ENCODE data around the gene KRR1. TPM values are rescaled to one million over a fixed set of nuclear protein-coding genes. Genes with fewer than 3 reads are reported as not detected.

The KRR1 gene
- polyA plus RNA-seq, 1 experiment = 64.4 TPM

- ChIA-PET CTCF (interaction anchor here (0.9 to 2.0 kb wide), 3 partner anchors 112 to 814 kb away, joined by 3 to 20 read pairs (median 4); partner anchors contain the start of gene GLIPR1L1), POLR2A (interaction anchor here (0.5 to 1.0 kb wide), 2 partner anchors 8 to 533 kb away, joined by 3 to 4 read pairs; partner anchors contain the start of gene KRR1)
- no peaks in the 10 kb centered on the region for H3K9me3 ChIP-seq (ENCODE audit: control insufficient read depth, insufficient read depth, low read length)
- H3K27me3 ChIP-seq (ENCODE audit: control insufficient read depth, insufficient read depth, low read length) = no peaks in the 10 kb centered on the region
- no peak overlapping the region for H3K4me3 ChIP-seq (ENCODE audit: low read depth, low read length)
- no peak for TF ChIP-seq CTCF (IDR thresholded peaks at IDR 0.05; ENCODE audit: low read depth, low read length)
- no peak for DNase-seq (ENCODE audit: low read depth, low spot score)
- H3K27ac ChIP-seq (ENCODE audit: low read depth, low read length) = no peak overlapping the region
These were observed 8.0 kb downstream of the KRR1 start for GRCh38 chr12:75503459-75503858.

GRCh38 chr12:75491169-75491568, 20.2 kb downstream of the KRR1 start:
- POLR2A ChIA-PET = interaction anchor here (0.7 kb wide), 1 partner anchor 546 kb away, joined by 7 read pairs; no protein-coding TSS in a partner anchor
- H3K27ac ChIP-seq (ENCODE audit: low read depth, low read length) = no peak overlapping the region
- CTCF ChIA-PET = interaction anchor here (0.6 kb wide), 2 partner anchors 159 to 316 kb away, joined by 3 read pairs; no protein-coding TSS in a partner anchor

GRCh38 chr12:75489613-75490210, 21.7 kb downstream of the KRR1 start:
- DNase-seq (ENCODE audit: low read depth, low spot score) = no peak
- ChIA-PET CTCF (interaction anchor here (1.0 to 2.0 kb wide), 4 partner anchors 15 to 801 kb away, joined by 3 to 6 read pairs (median 4); partner anchors contain the start of gene GLIPR1L2), POLR2A (interaction anchor here (0.6 to 1.2 kb wide), 3 partner anchors 9 to 544 kb away, joined by 3 to 6 read pairs (median 4); partner anchors contain the start of gene GLIPR1)
- H3K27ac ChIP-seq (ENCODE audit: low read depth, low read length) = peak overlapping the region; percentile 49
- no peaks in the 10 kb centered on the region for H3K9me3 ChIP-seq (ENCODE audit: control insufficient read depth, insufficient read depth, low read length)
- no peak overlapping the region for H3K4me3 ChIP-seq (ENCODE audit: low read depth, low read length)
- TF ChIP-seq CTCF (IDR thresholded peaks at IDR 0.05; ENCODE audit: low read depth, low read length) = no peak
- no peaks in the 10 kb centered on the region for H3K27me3 ChIP-seq (ENCODE audit: control insufficient read depth, insufficient read depth, low read length)

More at GRCh38 chr12:75491169-75491568, 20.2 kb downstream of the KRR1 start:
- Histone ChIP-seq H3K4me3 (ENCODE audit: low read depth, low read length) (no peak overlapping the region), H3K9me3 (ENCODE audit: control insufficient read depth, insufficient read depth, low read length) (no peaks in the 10 kb centered on the region), H3K27me3 (ENCODE audit: control insufficient read depth, insufficient read depth, low read length) (no peaks in the 10 kb centered on the region)
- no peak for TF ChIP-seq CTCF (IDR thresholded peaks at IDR 0.05; ENCODE audit: low read depth, low read length)
- DNase-seq (ENCODE audit: low read depth, low spot score) = no peak

- no peaks in the 10 kb centered on the region for H3K9me3 ChIP-seq (ENCODE audit: control insufficient read depth, insufficient read depth, low read length)
- ChIA-PET POLR2A (interaction anchor here (0.6 to 1.2 kb wide), 2 partner anchors 8 to 544 kb away, joined by 3 to 6 read pairs; partner anchors contain the start of gene GLIPR1), CTCF (interaction anchor here (1.0 to 2.1 kb wide), 8 partner anchors 16 to 800 kb away, joined by 3 to 7 read pairs (median 4); partner anchors contain the start of genes GLIPR1L1 and GLIPR1L2)
- TF ChIP-seq CTCF (IDR thresholded peaks at IDR 0.05; ENCODE audit: low read depth, low read length) = no peak
- H3K27me3 ChIP-seq (ENCODE audit: control insufficient read depth, insufficient read depth, low read length) = no peaks in the 10 kb centered on the region
- no peak overlapping the region for H3K4me3 ChIP-seq (ENCODE audit: low read depth, low read length)
- no peak for DNase-seq (ENCODE audit: low read depth, low spot score)
- peak overlapping the region; percentile 49 for H3K27ac ChIP-seq (ENCODE audit: low read depth, low read length)
These were observed 22.2 kb downstream of the KRR1 start for GRCh38 chr12:75489187-75489586.

- H3K27me3 ChIP-seq (ENCODE audit: control insufficient read depth, insufficient read depth, low read length) = no peaks in the 10 kb centered on the region
- H3K4me3 ChIP-seq (ENCODE audit: low read depth, low read length) = no peak overlapping the region
- H3K9me3 ChIP-seq (ENCODE audit: control insufficient read depth, insufficient read depth, low read length) = no peaks in the 10 kb centered on the region
- ChIA-PET CTCF (interaction anchor here (0.5 to 2.1 kb wide), 7 partner anchors 19 to 800 kb away, joined by 3 to 7 read pairs (median 4); partner anchors contain the start of genes GLIPR1L1 and GLIPR1L2), POLR2A (no interaction called here)
- peak; percentile 64 for TF ChIP-seq CTCF (IDR thresholded peaks at IDR 0.05; ENCODE audit: low read depth, low read length)
- H3K27ac ChIP-seq (ENCODE audit: low read depth, low read length) = peak overlapping the region; percentile 3
- no peak for DNase-seq (ENCODE audit: low read depth, low spot score)
These were observed 22.9 kb downstream of the KRR1 start for GRCh38 chr12:75488553-75488952.
